K562 (cell line): ENCODE results near the gene PRODH. TPM values are rescaled to one million over a fixed set of nuclear protein-coding genes. Genes with fewer than 3 reads are reported as not detected.
"Not testable (repeated sequence)": the region's sequence is repeated elsewhere in the genome, so short reads cannot be mapped to it uniquely, and the experiment has no call there.

Experiments used
- ATAC-seq: fragments of 200-7000 bp; cut with Tn5 transposase; 3 replicates; pipeline ENCODE4 v1.9.1; 2020; ENCODE audit warnings: moderate library complexity
- BruUV-seq: library from RNA; stranded (reverse); fragments of 400-500 nt; replicated peaks from 2 replicates; lab custom pipeline; 2021; lab: Mats Ljungman, UMichigan
- CTCF ChIA-PET: fragments of 300-600 bp; formaldehyde crosslinking; extraction: SDS; loops from one replicate; lab custom pipeline; 2021; ENCODE audit warnings: low intra/inter-chr PET ratio; lab: Yijun Ruan, JAX
- POLR2A ChIA-PET: fragments of 300-600, 350-650 bp; sonication (Branson Sonifier 250); formaldehyde crosslinking; extraction: SDS; loops from one replicate; lab custom pipeline; 2021; ENCODE audit warnings: antibody characterized with exemption, inconsistent platforms; lab: Yijun Ruan, JAX
- DNase-seq, 4 experiments: peaks; one replicate each; pipeline versions ENCODE4 v3.0.0 to v3.0.0-alpha.2; 2011 to 2018; ENCODE audit warnings: low spot score in 3 of 4, mixed read lengths in 3 of 4; ENCODE audit errors: extremely low read depth in 1 of 4
- FAIRE-seq: peaks from 2 replicates; lab custom pipeline; 2011; peaks lifted over from hg19 to GRCh38; lab: Jason Lieb, UNC
- H2AFZ ChIP-seq: 2 replicates; pipeline ENCODE4 v1.6.0; 2011; ENCODE audit warnings: low read depth, low read length, control low read depth, inconsistent platforms
- H3K27ac ChIP-seq: fragments of 200-600 bp; 3 replicates; pipeline ENCODE4 v1.8.0; 2011; ENCODE audit warnings: low read depth, mild to moderate bottlenecking, control low read depth, inconsistent platforms, low read length, moderate library complexity, mixed read lengths; ENCODE audit errors: extremely low read depth
- H3K27me3 ChIP-seq, 2 experiments: fragments of 300-600 bp in 1 of 2; 2 replicates in 1 of 2; 3 replicates in 1 of 2; pipeline versions ENCODE4 v1.6.0 to v1.8.0; 2011; ENCODE audit warnings: inconsistent platforms in 2 of 2, low read length in 2 of 2, mild to moderate bottlenecking in 1 of 2, mixed read lengths in 1 of 2, moderate library complexity in 1 of 2; ENCODE audit not compliant: control insufficient read depth in 2 of 2, insufficient read depth in 2 of 2
- H3K36me3 ChIP-seq: fragments of 300-600 bp; 3 replicates; pipeline ENCODE4 v1.8.0; 2011; ENCODE audit warnings: mild to moderate bottlenecking, low read length, inconsistent platforms; ENCODE audit not compliant: control insufficient read depth, insufficient read depth
- H3K4me1 ChIP-seq, 2 experiments: fragments of 200-600 bp in 1 of 2; replicated peaks in 1 of 2; 2 replicates in 1 of 2; 3 replicates in 1 of 2; pipeline versions ENCODE4 v1.5.1 to v1.8.0; 2011; ENCODE audit warnings: inconsistent platforms in 2 of 2, low read length in 2 of 2, mild to moderate bottlenecking in 1 of 2, mixed read lengths in 1 of 2, moderate library complexity in 1 of 2; ENCODE audit not compliant: control insufficient read depth in 2 of 2, insufficient read depth in 2 of 2
- H3K4me2 ChIP-seq: 2 replicates; pipeline ENCODE4 v1.6.1; 2011; ENCODE audit warnings: low read length, control low read depth, inconsistent platforms, mixed read lengths; ENCODE audit not compliant: insufficient read depth
- H3K4me3 ChIP-seq: fragments of 200-600 bp; sonication (generic), shearing (Covaris generic); 2 replicates; pipeline ENCODE4 v1.5.1; 2016; ENCODE audit warnings: control low read depth, inconsistent platforms
- H3K79me2 ChIP-seq: fragments of 200-600 bp; 3 replicates; pipeline ENCODE4 v1.8.0; 2011; ENCODE audit warnings: low read length, inconsistent platforms; ENCODE audit not compliant: control insufficient read depth, insufficient read depth
- H3K9ac ChIP-seq, 2 experiments: 2 replicates each; pipeline versions ENCODE4 v1.6.0 to v1.6.1; 2011; ENCODE audit warnings: low read depth in 2 of 2, low read length in 2 of 2, control low read depth in 1 of 2, inconsistent platforms in 1 of 2, mild to moderate bottlenecking in 1 of 2, mixed read lengths in 1 of 2; ENCODE audit not compliant: insufficient read depth in 1 of 2
- H3K9me1 ChIP-seq: one replicate; pipeline ENCODE4 v1.6.0; 2011; ENCODE audit warnings: inconsistent platforms, mild to moderate bottlenecking, low read length, moderate library complexity; ENCODE audit not compliant: control insufficient read depth, insufficient read depth
- H3K9me3 ChIP-seq: replicated peaks from 2 replicates; pipeline ENCODE4 v1.5.1; 2011; ENCODE audit warnings: low read depth, low read length, inconsistent platforms; ENCODE audit not compliant: control insufficient read depth, insufficient read depth
- H4K20me1 ChIP-seq: replicated peaks from 2 replicates; pipeline ENCODE4 v1.6.1; 2011; ENCODE audit warnings: low read length, inconsistent platforms, mixed read lengths; ENCODE audit not compliant: control insufficient read depth, insufficient read depth
- AFF4 ChIP-seq: sonication (generic); formaldehyde crosslinking; IDR thresholded peaks from 2 replicates; pipeline ENCODE4 v1.8.0; 2023; ENCODE audit warnings: mild to moderate bottlenecking, missing genetic modification reagents
- ARHGAP35 ChIP-seq: fragments of 450-650 bp; IDR thresholded peaks from 2 replicates; pipeline ENCODE4 v1.6.1; 2018; ENCODE audit not compliant: partially characterized antibody
- MBD2 ChIP-seq: sonication (generic); IDR thresholded peaks from 2 replicates; pipeline ENCODE4 v1.6.1; 2016; ENCODE audit warnings: low read depth, borderline replicate concordance
- MEIS2 ChIP-seq: fragments of 450-650 bp; IDR thresholded peaks from 2 replicates; pipeline ENCODE4 v1.6.1; 2014; ENCODE audit warnings: mild to moderate bottlenecking; ENCODE audit not compliant: partially characterized antibody
- POLR2H ChIP-seq: IDR thresholded peaks from 2 replicates; pipeline ENCODE4 v1.6.1; 2016; ENCODE audit warnings: missing genetic modification characterization, low read depth, mild to moderate bottlenecking, control low read depth, missing compliant biosample characterization, moderate library complexity
- TAF1 ChIP-seq: IDR thresholded peaks from 2 replicates; pipeline ENCODE4 v1.6.1; 2011; ENCODE audit warnings: mild to moderate bottlenecking, low read length, moderate library complexity; ENCODE audit not compliant: insufficient read depth, control insufficient read depth, severe bottlenecking; ENCODE audit errors: extremely low read depth
- ZBTB8A ChIP-seq: fragments of 450-650 bp; IDR thresholded peaks from 2 replicates; pipeline ENCODE4 v1.6.1; 2018; ENCODE audit warnings: mild to moderate bottlenecking, moderate library complexity; ENCODE audit not compliant: partially characterized antibody
- ZNF197 ChIP-seq: fragments of 200-800 bp; sonication (Bioruptor generic); IDR thresholded peaks from 2 replicates; pipeline ENCODE4 v1.6.1; 2016; ENCODE audit warnings: low read depth, missing genetic modification characterization, missing compliant biosample characterization
- ZNF253 ChIP-seq: fragments of 250-450 bp; sonication (Bioruptor Pico); conservative IDR thresholded peaks from 2 replicates; pipeline ENCODE4 v1.6.1; 2021; ENCODE audit warnings: mild to moderate bottlenecking
- WGBS: fragments of 100-300 bp; shearing (Covaris generic); methylation state at CpG from one replicate; pipeline ENCODE4 v1.1.6; 2016; ENCODE audit warnings: low coverage, mixed read lengths; ENCODE audit not compliant: insufficient coverage; ENCODE audit errors: missing lambda C conversion rate; 5-methylcytosine and 5-hydroxymethylcytosine counted together
- in situ Hi-C: fragments of 300-500 bp; cut with MboI; formaldehyde crosslinking; loops from 4 replicates; pipeline ENCODE4 v1.15.0; 2018; ENCODE audit warnings: inconsistent platforms, mixed read lengths
- intact Hi-C: fragments of 100-400 bp; cut with micrococcal nuclease; formaldehyde crosslinking; loops from 2 replicates; pipeline ENCODE4 v1.14.2; 2022
- polyA plus RNA-seq, 8 experiments: library from polyadenylated mRNA; depleted of rRNA in 4 of 8; stranded (reverse) in 5 of 8; unstranded in 3 of 8; fragments of >200 nt; fragmentation: Nextera tagmentation in 2 of 8; fragmentation: Illumina TruSeq in 1 of 8; extraction: Ambion mirVana in 2 of 8; extraction: Trizol in 1 of 8; gene quantifications; 2 replicates each; pipeline versions ENCODE4 v1.2.1 to v1.2.3, GENCODE V29; 2011 to 2014; ENCODE audit warnings: inconsistent platforms in 1 of 8, missing spikeins in 1 of 8
- total RNA-seq, 7 experiments: library from RNA; depleted of rRNA in 6 of 7; stranded (reverse); fragments of >200 nt in 6 of 7; fragmentation: Illumina TruSeq in 2 of 7; extraction: Trizol in 2 of 7; gene quantifications; 2 replicates each; pipeline versions ENCODE4 v1.2.1 to v1.2.3, GENCODE V29; 2011 to 2021; ENCODE audit warnings: low replicate concordance in 1 of 7

Gene PRODH
- total and polyA plus RNA-seq, 9 of the 15 experiments (the other 6 are each of a cell fraction or from before 2014, with no cell fraction given): 0.07 to 0.11 TPM; not detected in 7

GRCh38 chr22:18927020-18927419 is 9.1 kb downstream of the PRODH start (continued):
- TF ChIP-seq MEIS2: no peak
- TF ChIP-seq ZBTB8A: no peak
- TF ChIP-seq TAF1: no peak
- TF ChIP-seq ZNF197: no peak
- no peak for TF ChIP-seq ZNF253 (CRISPR knock-in tag)

- Histone ChIP-seq H3K27ac (no peak overlapping the region), H4K20me1 (no peaks in the 10 kb centered on the region), H3K27me3 (no peaks in the 10 kb centered on the region), H3K9me3 (no peaks in the 10 kb centered on the region), H3K4me3 (no peak overlapping the region), H3K9ac (no peak overlapping the region), H3K4me2 (no peak overlapping the region), H3K36me3 (no peaks in the 10 kb centered on the region), H3K9me1 (no peaks in the 10 kb centered on the region), H3K79me2 (no peaks in the 10 kb centered on the region), H2AFZ (no peak overlapping the region), H3K4me1 (no peaks in the 10 kb centered on the region)
- no TSS peak for BruUV-seq
- DNase-seq (no peak), FAIRE-seq (no peak), ATAC-seq (no peak)
- TF ChIP-seq POLR2H (tag): no peak
- no peak for TF ChIP-seq ARHGAP35
- TF ChIP-seq AFF4 (CRISPR knock-in tag): no peak
- no peak for TF ChIP-seq MBD2
- in situ Hi-C loops: no loop called here
- POLR2A ChIA-PET: no interaction called here
- intact Hi-C loops: no loop called here
- CTCF ChIA-PET: no interaction called here
- no CpG with 5 or more reads among the region's 20 CpGs for WGBS
These were observed 10.6 kb downstream of the PRODH start for GRCh38 chr22:18925368-18926064.

- H3K36me3 ChIP-seq, H3K27ac ChIP-seq, ATAC-seq, POLR2A ChIA-PET, intact Hi-C loops, H3K27me3 ChIP-seq, CTCF ChIA-PET, H3K9me1 ChIP-seq, in situ Hi-C loops, H3K9ac ChIP-seq, H3K4me3 ChIP-seq, H3K79me2 ChIP-seq, H2AFZ ChIP-seq, BruUV-seq, H3K4me1 ChIP-seq, H3K9me3 ChIP-seq, DNase-seq, H4K20me1 ChIP-seq, H3K4me2 ChIP-seq: not testable (repeated sequence)
- WGBS: no CpG with 5 or more reads among the region's 12 CpGs
- FAIRE-seq: peak; percentile 11
These were observed 15.7 kb downstream of the PRODH start for GRCh38 chr22:18920257-18920902.
